GM18508 (cell line): ENCODE measurements around the gene PARD6G.
"Not testable (repeated sequence)": the region's sequence is repeated elsewhere in the genome, so short reads cannot be mapped to it uniquely, and the experiment has no call there.

Source experiments
- ATAC-seq: cut with Tn5 transposase; IDR thresholded peaks from one replicate; pipeline ENCODE4 v1.9.1; 2021; ENCODE audit warnings: moderate number of reproducible peaks; ENCODE audit not compliant: insufficient read depth, unreplicated experiment

PARD6G gene

GRCh38 chr18:80247393-80247841 is at the start of gene PARD6G:
PARD6G (minus strand) TSS chr18:80247514; CDS start chr18:80247348, 166 bp downstream.
- ATAC-seq = no peak

- not testable (repeated sequence) for ATAC-seq
Measured at GRCh38 chr18:80262241-80263033, 15.1 kb upstream of the PARD6G start.

GRCh38 chr18:80259610-80260009 is 12.3 kb upstream of the PARD6G start:
- no peak for ATAC-seq

- no peak for ATAC-seq
Measured at GRCh38 chr18:80258640-80259039, 11.3 kb upstream of the PARD6G start.

- ATAC-seq = not testable (repeated sequence)
Measured at GRCh38 chr18:80257579-80258543, 10.5 kb upstream of the PARD6G start.

GRCh38 chr18:80254971-80255500 is 7.7 kb upstream of the PARD6G start:
- ATAC-seq = no peak

GRCh38 chr18:80253871-80254492 is 6.7 kb upstream of the PARD6G start:
- ATAC-seq = no peak

- ATAC-seq = no peak
Measured at GRCh38 chr18:80253236-80253635, 5.9 kb upstream of the PARD6G start.

- ATAC-seq = no peak
Measured at GRCh38 chr18:80252136-80252535, 4.8 kb upstream of the PARD6G start.

- ATAC-seq = no peak
Measured at GRCh38 chr18:80251700-80252099, 4.4 kb upstream of the PARD6G start.

- no peak for ATAC-seq
Measured at GRCh38 chr18:80250740-80251364, 3.5 kb upstream of the PARD6G start.

- ATAC-seq = no peak
Measured at GRCh38 chr18:80249217-80250093, 2.1 kb upstream of the PARD6G start.

- ATAC-seq = no peak
Measured at GRCh38 chr18:80246445-80247392, 595 bp downstream of the PARD6G start.

GRCh38 chr18:80245781-80246444 is 1.4 kb downstream of the PARD6G start:
- ATAC-seq = no peak

GRCh38 chr18:80244956-80245730 is 2.2 kb downstream of the PARD6G start:
- no peak for ATAC-seq

- ATAC-seq = no peak
Measured at GRCh38 chr18:80244167-80244566, 3.1 kb downstream of the PARD6G start.

GRCh38 chr18:80243204-80243603 is 4.1 kb downstream of the PARD6G start:
- ATAC-seq = no peak
